ENCODE measurements around the gene NCOA7. TPM values are rescaled to one million over a fixed set of nuclear protein-coding genes. Genes with fewer than 3 reads are reported as not detected.
"Not testable (repeated sequence)": the region's sequence is repeated elsewhere in the genome, so short reads cannot be mapped to it uniquely, and the experiment has no call there.

NCOA7 gene
- total and polyA plus RNA-seq, 5 donors from 2014 or later, result 12.6 to 41.9 (median 14.3) TPM

- no peak for DNase-seq
- Mint-ChIP-seq H3K4me3 (no peak overlapping the region), H3K9me3 (no peaks in the 10 kb centered on the region), H3K4me1 (peaks cover 14 to 29% (median 23%) of the 10 kb centered on the region in 4 donors), H3K36me3 (peaks cover 9% of the 10 kb centered on the region), H3K27ac (no peak overlapping the region), H3K27me3 (peaks cover 5% of the 10 kb centered on the region)
- H3K4me3 ChIP-seq (ENCODE audit: low read depth, low read length), result no peak overlapping the region
- ATAC-seq (ENCODE audit: low read depth in 2 of 2), result no peak
- no peaks in the 10 kb centered on the region for H3K9me3 ChIP-seq (ENCODE audit: control insufficient read depth in 2 of 2, low read length in 2 of 2)
- H3K27me3 ChIP-seq (ENCODE audit: control insufficient read depth, insufficient read depth, low read length), result peaks cover 2% of the 10 kb centered on the region
- H3K4me1 ChIP-seq (ENCODE audit: control insufficient read depth, insufficient read depth, low read length, poor library complexity, severe bottlenecking), result peaks cover 18% of the 10 kb centered on the region
- H3K27ac ChIP-seq (ENCODE audit: insufficient read depth, low read length, poor library complexity, severe bottlenecking), result no peak overlapping the region
- H3K36me3 ChIP-seq (ENCODE audit: control insufficient read depth, insufficient read depth, low read length), result no peaks in the 10 kb centered on the region
Observed at GRCh38 chr6:125959041-125959440, 168.3 kb downstream of the NCOA7 start.

- peaks cover 18% of the 10 kb centered on the region for H3K4me1 ChIP-seq (ENCODE audit: control insufficient read depth, insufficient read depth, low read length, poor library complexity, severe bottlenecking)
- no peaks in the 10 kb centered on the region for H3K27me3 ChIP-seq (ENCODE audit: control insufficient read depth, insufficient read depth, low read length)
- Mint-ChIP-seq H3K27ac (peak overlapping the region in 1 of 3 donors; percentile 28), H3K27me3 (no peaks in the 10 kb centered on the region), H3K9me3 (no peaks in the 10 kb centered on the region), H3K4me1 (peaks cover 19 to 41% (median 30%) of the 10 kb centered on the region in 4 donors), H3K4me3 (peak overlapping the region in 1 of 4 donors; percentile 39), H3K36me3 (peaks cover 9% of the 10 kb centered on the region)
- no peak overlapping the region for H3K27ac ChIP-seq (ENCODE audit: insufficient read depth, low read length, poor library complexity, severe bottlenecking)
- H3K4me3 ChIP-seq (ENCODE audit: low read depth, low read length), result no peak overlapping the region
- no peak for ATAC-seq (ENCODE audit: low read depth in 2 of 2)
- DNase-seq, result no peak
- no peaks in the 10 kb centered on the region for H3K36me3 ChIP-seq (ENCODE audit: control insufficient read depth, insufficient read depth, low read length)
- no peaks in the 10 kb centered on the region for H3K9me3 ChIP-seq (ENCODE audit: control insufficient read depth in 2 of 2, low read length in 2 of 2)
Observed at GRCh38 chr6:125961117-125961516, 170.4 kb downstream of the NCOA7 start.

- no peaks in the 10 kb centered on the region for H3K9me3 ChIP-seq (ENCODE audit: control insufficient read depth in 2 of 2, low read length in 2 of 2)
- Mint-ChIP-seq H3K27me3 (no peaks in the 10 kb centered on the region), H3K4me3 (peak overlapping the region in 1 of 4 donors; percentile 24), H3K36me3 (peaks cover 11% of the 10 kb centered on the region), H3K4me1 (peaks cover 17 to 46% (median 38%) of the 10 kb centered on the region in 4 donors), H3K9me3 (no peaks in the 10 kb centered on the region), H3K27ac (no peak overlapping the region)
- no peak for ATAC-seq (ENCODE audit: low read depth in 2 of 2)
- no peak overlapping the region for H3K27ac ChIP-seq (ENCODE audit: insufficient read depth, low read length, poor library complexity, severe bottlenecking)
- DNase-seq, result no peak
- no peak overlapping the region for H3K4me3 ChIP-seq (ENCODE audit: low read depth, low read length)
- peaks cover 7% of the 10 kb centered on the region for H3K4me1 ChIP-seq (ENCODE audit: control insufficient read depth, insufficient read depth, low read length, poor library complexity, severe bottlenecking)
- H3K36me3 ChIP-seq (ENCODE audit: control insufficient read depth, insufficient read depth, low read length), result peaks cover 8% of the 10 kb centered on the region
- no peaks in the 10 kb centered on the region for H3K27me3 ChIP-seq (ENCODE audit: control insufficient read depth, insufficient read depth, low read length)
Observed at GRCh38 chr6:125962900-125963497, 172.2 kb downstream of the NCOA7 start.

- no peaks in the 10 kb centered on the region for H3K9me3 Mint-ChIP-seq
- no peak overlapping the region for H3K27ac ChIP-seq (ENCODE audit: insufficient read depth, low read length, poor library complexity, severe bottlenecking)
- no peaks in the 10 kb centered on the region for H3K4me1 ChIP-seq (ENCODE audit: control insufficient read depth, insufficient read depth, low read length, poor library complexity, severe bottlenecking)
- ATAC-seq (ENCODE audit: low read depth in 2 of 2), result no peak
- no peaks in the 10 kb centered on the region for H3K9me3 ChIP-seq (ENCODE audit: control insufficient read depth in 2 of 2, low read length in 2 of 2)
- H3K4me1 Mint-ChIP-seq, result peaks cover 17 to 49% (median 44%) of the 10 kb centered on the region in 4 donors
- H3K4me3 Mint-ChIP-seq, result no peak overlapping the region
- H3K36me3 ChIP-seq (ENCODE audit: control insufficient read depth, insufficient read depth, low read length), result peaks cover 15% of the 10 kb centered on the region
- H3K27ac Mint-ChIP-seq, result no peak overlapping the region
- no peaks in the 10 kb centered on the region for H3K27me3 Mint-ChIP-seq
- H3K36me3 Mint-ChIP-seq, result peaks cover 19% of the 10 kb centered on the region
- no peaks in the 10 kb centered on the region for H3K27me3 ChIP-seq (ENCODE audit: control insufficient read depth, insufficient read depth, low read length)
- DNase-seq, result no peak
- H3K4me3 ChIP-seq (ENCODE audit: low read depth, low read length), result no peak overlapping the region
Observed at GRCh38 chr6:125963817-125964216, 173.1 kb downstream of the NCOA7 start.

- no peaks in the 10 kb centered on the region for H3K9me3 ChIP-seq (ENCODE audit: control insufficient read depth in 2 of 2, low read length in 2 of 2)
- Mint-ChIP-seq H3K4me1 (peaks cover 19 to 57% (median 42%) of the 10 kb centered on the region in 4 donors), H3K4me3 (no peak overlapping the region), H3K27me3 (no peaks in the 10 kb centered on the region), H3K9me3 (no peaks in the 10 kb centered on the region), H3K27ac (no peak overlapping the region), H3K36me3 (peaks cover 28% of the 10 kb centered on the region)
- peaks cover 23% of the 10 kb centered on the region for H3K36me3 ChIP-seq (ENCODE audit: control insufficient read depth, insufficient read depth, low read length)
- H3K4me3 ChIP-seq (ENCODE audit: low read depth, low read length), result no peak overlapping the region
- H3K27me3 ChIP-seq (ENCODE audit: control insufficient read depth, insufficient read depth, low read length), result no peaks in the 10 kb centered on the region
- no peak for DNase-seq
- ATAC-seq (ENCODE audit: low read depth in 2 of 2), result no peak
- no peaks in the 10 kb centered on the region for H3K4me1 ChIP-seq (ENCODE audit: control insufficient read depth, insufficient read depth, low read length, poor library complexity, severe bottlenecking)
- H3K27ac ChIP-seq (ENCODE audit: insufficient read depth, low read length, poor library complexity, severe bottlenecking), result no peak overlapping the region
Observed at GRCh38 chr6:125966569-125966968, 175.8 kb downstream of the NCOA7 start.

GRCh38 chr6:125968493-125968892 lies 177.7 kb downstream of the NCOA7 start:
- H3K4me1 Mint-ChIP-seq, result peaks cover 19 to 47% (median 29%) of the 10 kb centered on the region in 4 donors
- DNase-seq (no peak), ATAC-seq (ENCODE audit: low read depth in 2 of 2) (no peak)
- no peak overlapping the region for H3K27ac Mint-ChIP-seq
- no peak overlapping the region for H3K4me3 ChIP-seq (ENCODE audit: low read depth, low read length)
- no peaks in the 10 kb centered on the region for H3K27me3 ChIP-seq (ENCODE audit: control insufficient read depth, insufficient read depth, low read length)
- H3K4me3 Mint-ChIP-seq, result no peak overlapping the region
- peaks cover 27% of the 10 kb centered on the region for H3K36me3 Mint-ChIP-seq
- peaks cover 34% of the 10 kb centered on the region for H3K36me3 ChIP-seq (ENCODE audit: control insufficient read depth, insufficient read depth, low read length)
- no peak overlapping the region for H3K27ac ChIP-seq (ENCODE audit: insufficient read depth, low read length, poor library complexity, severe bottlenecking)
- no peaks in the 10 kb centered on the region for H3K9me3 Mint-ChIP-seq
- no peaks in the 10 kb centered on the region for H3K4me1 ChIP-seq (ENCODE audit: control insufficient read depth, insufficient read depth, low read length, poor library complexity, severe bottlenecking)
- H3K9me3 ChIP-seq (ENCODE audit: control insufficient read depth in 2 of 2, low read length in 2 of 2), result no peaks in the 10 kb centered on the region
- no peaks in the 10 kb centered on the region for H3K27me3 Mint-ChIP-seq

GRCh38 chr6:125970760-125971159 lies 180.0 kb downstream of the NCOA7 start:
- H3K27me3 ChIP-seq (ENCODE audit: control insufficient read depth, insufficient read depth, low read length), result no peaks in the 10 kb centered on the region
- peaks cover 46% of the 10 kb centered on the region for H3K36me3 ChIP-seq (ENCODE audit: control insufficient read depth, insufficient read depth, low read length)
- Mint-ChIP-seq H3K27ac (peak overlapping the region in 2 of 3 donors; percentile 21 to 66), H3K4me3 (no peak overlapping the region), H3K27me3 (no peaks in the 10 kb centered on the region), H3K4me1 (peaks cover 13 to 40% (median 26%) of the 10 kb centered on the region in 4 donors), H3K36me3 (peaks cover 24% of the 10 kb centered on the region), H3K9me3 (no peaks in the 10 kb centered on the region)
- no peak for DNase-seq
- no peaks in the 10 kb centered on the region for H3K9me3 ChIP-seq (ENCODE audit: control insufficient read depth in 2 of 2, low read length in 2 of 2)
- no peak overlapping the region for H3K4me3 ChIP-seq (ENCODE audit: low read depth, low read length)
- H3K4me1 ChIP-seq (ENCODE audit: control insufficient read depth, insufficient read depth, low read length, poor library complexity, severe bottlenecking), result no peaks in the 10 kb centered on the region
- H3K27ac ChIP-seq (ENCODE audit: insufficient read depth, low read length, poor library complexity, severe bottlenecking), result no peak overlapping the region
- ATAC-seq (ENCODE audit: low read depth in 2 of 2), result no peak

- not testable (repeated sequence) for H3K4me3 Mint-ChIP-seq; H3K27me3 ChIP-seq (ENCODE audit: control insufficient read depth, insufficient read depth, low read length); H3K4me3 ChIP-seq (ENCODE audit: low read depth, low read length); H3K27me3 Mint-ChIP-seq; H3K4me1 ChIP-seq (ENCODE audit: control insufficient read depth, insufficient read depth, low read length, poor library complexity, severe bottlenecking); ATAC-seq (ENCODE audit: low read depth in 2 of 2); H3K9me3 ChIP-seq (ENCODE audit: control insufficient read depth in 2 of 2, low read length in 2 of 2); H3K9me3 Mint-ChIP-seq; DNase-seq; H3K27ac ChIP-seq (ENCODE audit: insufficient read depth, low read length, poor library complexity, severe bottlenecking); H3K27ac Mint-ChIP-seq
- H3K4me1 Mint-ChIP-seq, result peaks cover 7 to 31% (median 21%) of the 10 kb centered on the region in 4 donors
- H3K36me3 ChIP-seq (ENCODE audit: control insufficient read depth, insufficient read depth, low read length), result peaks cover 41% of the 10 kb centered on the region
- peaks cover 29% of the 10 kb centered on the region for H3K36me3 Mint-ChIP-seq
Observed at GRCh38 chr6:125972478-125972877, 181.7 kb downstream of the NCOA7 start.

Data from CD4-positive, CD25-positive, alpha-beta regulatory T cell (primary cell).